Uterus (tissue), 4 donors: ENCODE results near the gene PWP1. TPM values are rescaled to one million over a fixed set of nuclear protein-coding genes. Genes with fewer than 3 reads are reported as not detected.
"Not testable (repeated sequence)": the region's sequence is repeated elsewhere in the genome, so short reads cannot be mapped to it uniquely, and the experiment has no call there.

Experiments used
- DNase-seq, 2 donors: peaks; one replicate each; pipeline ENCODE4 v3.0.0-alpha.2; 2019 to 2020
- H3K27ac ChIP-seq, 2 donors: fragments of 200-600 bp; sonication (generic); 1 replicate in 1 of 2; 2 replicates in 1 of 2; pipeline ENCODE4 v1.5.1; 2016 to 2018
- H3K27me3 ChIP-seq, 2 donors: fragments of 200-600 bp; sonication (generic); one replicate each; pipeline ENCODE4 v1.5.1; 2018 to 2019; ENCODE audit warnings: control low read depth in 1 of 2
- H3K36me3 ChIP-seq, 2 donors: fragments of 200-600 bp; sonication (generic); one replicate each; pipeline ENCODE4 v1.5.1; 2019; ENCODE audit warnings: control low read depth in 1 of 2
- H3K4me1 ChIP-seq, 2 donors: fragments of 200-600 bp; sonication (generic); one replicate each; pipeline ENCODE4 v1.5.1; 2018 to 2019; ENCODE audit warnings: control low read depth in 1 of 2
- H3K4me3 ChIP-seq, 2 donors: fragments of 200-600 bp; sonication (generic); 1 replicate in 1 of 2; 2 replicates in 1 of 2; pipeline ENCODE4 v1.5.1; 2018 to 2019; ENCODE audit warnings: mild to moderate bottlenecking in 1 of 2
- H3K9me3 ChIP-seq, 2 donors: fragments of 200-600 bp; sonication (generic); one replicate each; pipeline ENCODE4 v1.5.1; 2019; ENCODE audit warnings: control low read depth in 1 of 2
- CTCF ChIP-seq, 4 experiments: fragments of 200-600 bp in 2 of 4; fragments of 450-650 bp in 2 of 4; sonication (generic) in 2 of 4; IDR thresholded peaks; one replicate each; pipeline ENCODE4 v1.5.1; 2016 to 2019; ENCODE audit warnings: antibody characterized with exemption in 4 of 4, mild to moderate bottlenecking in 2 of 4, moderate library complexity in 1 of 4
- POLR2A ChIP-seq, 2 donors: fragments of 450-650 bp; IDR thresholded peaks; one replicate each; pipeline ENCODE4 v1.6.1; 2016; ENCODE audit warnings: antibody characterized with exemption in 2 of 2, mild to moderate bottlenecking in 1 of 2, moderate library complexity in 1 of 2
- intact Hi-C: fragments of 100-400 bp; cut with DNase I; formaldehyde crosslinking; loops from one replicate; pipeline ENCODE4 v1.15.1; 2023; ENCODE audit warnings: low total_unique reads
- total RNA-seq, 4 donors: library from RNA; depleted of rRNA in 3 of 4; stranded (reverse); fragments of >200 nt in 3 of 4; gene quantifications; one replicate each; pipeline versions ENCODE4 v1.1.0 to v1.2.4, GENCODE V29; 2014 to 2023
- donor health status: DM: yes; HTN: yes; CAD: no.

PWP1 gene
- total RNA-seq, 4 donors from 2014 or later, result 28.6 to 80.9 (median 63.5) TPM

- Histone ChIP-seq H3K27ac (no peak overlapping the region), H3K27me3 (no peaks in the 10 kb centered on the region), H3K4me3 (no peak overlapping the region), H3K4me1 (no peaks in the 10 kb centered on the region), H3K36me3 (no peaks in the 10 kb centered on the region), H3K9me3 (no peaks in the 10 kb centered on the region)
- TF ChIP-seq CTCF (IDR thresholded peaks at IDR 0.05), result no peak
- TF ChIP-seq POLR2A (IDR thresholded peaks at IDR 0.05), result no peak
- no peak for DNase-seq
- intact Hi-C loops, result no loop called here
Measured at GRCh38 chr12:107702106-107702505, 16.5 kb downstream of the PWP1 start.

- Histone ChIP-seq H3K27me3 (no peaks in the 10 kb centered on the region), H3K36me3 (no peaks in the 10 kb centered on the region), H3K27ac (no peak overlapping the region), H3K9me3 (no peaks in the 10 kb centered on the region), H3K4me3 (no peak overlapping the region), H3K4me1 (no peaks in the 10 kb centered on the region)
- no peak for DNase-seq
- intact Hi-C loops, result no loop called here
- no peak for TF ChIP-seq POLR2A (IDR thresholded peaks at IDR 0.05)
- TF ChIP-seq CTCF (IDR thresholded peaks at IDR 0.05), result no peak
Measured at GRCh38 chr12:107704041-107704440, 18.4 kb downstream of the PWP1 start.

- H3K36me3 ChIP-seq, H3K27ac ChIP-seq, H3K4me1 ChIP-seq, H3K27me3 ChIP-seq, H3K4me3 ChIP-seq, DNase-seq, H3K9me3 ChIP-seq, intact Hi-C loops: not testable (repeated sequence)
Measured at GRCh38 chr12:107705522-107705921, 19.9 kb downstream of the PWP1 start.

- TF ChIP-seq CTCF (IDR thresholded peaks at IDR 0.05) (no peak), POLR2A (IDR thresholded peaks at IDR 0.05) (no peak)
- Histone ChIP-seq H3K36me3 (no peaks in the 10 kb centered on the region), H3K4me1 (no peaks in the 10 kb centered on the region), H3K27me3 (no peaks in the 10 kb centered on the region), H3K9me3 (no peaks in the 10 kb centered on the region), H3K27ac (no peak overlapping the region), H3K4me3 (no peak overlapping the region)
- no peak for DNase-seq
- intact Hi-C loops, result no loop called here
Measured at GRCh38 chr12:107715780-107716179, 30.2 kb downstream of the PWP1 start.

GRCh38 chr12:107718606-107719005 lies 33.0 kb downstream of the PWP1 start:
- TF ChIP-seq CTCF (IDR thresholded peaks at IDR 0.05) (no peak), POLR2A (IDR thresholded peaks at IDR 0.05) (no peak)

GRCh38 chr12:107727327-107727726 lies 41.7 kb downstream of the PWP1 start:
- H3K36me3 ChIP-seq, intact Hi-C loops, DNase-seq, H3K27ac ChIP-seq, H3K9me3 ChIP-seq, H3K27me3 ChIP-seq, H3K4me1 ChIP-seq, H3K4me3 ChIP-seq: not testable (repeated sequence)

More at GRCh38 chr12:107718606-107719005, 33.0 kb downstream of the PWP1 start:
- Histone ChIP-seq H3K27me3 (no peaks in the 10 kb centered on the region), H3K27ac (no peak overlapping the region), H3K36me3 (no peaks in the 10 kb centered on the region), H3K4me3 (no peak overlapping the region), H3K4me1 (no peaks in the 10 kb centered on the region), H3K9me3 (no peaks in the 10 kb centered on the region)
- DNase-seq, result no peak
- intact Hi-C loops, result no loop called here

GRCh38 chr12:107727742-107728141 lies 42.1 kb downstream of the PWP1 start:
- H3K27ac ChIP-seq, H3K4me3 ChIP-seq, H3K27me3 ChIP-seq, H3K4me1 ChIP-seq, H3K9me3 ChIP-seq, DNase-seq, intact Hi-C loops, H3K36me3 ChIP-seq: not testable (repeated sequence)
